ENCODE results near the gene AP3D1. TPM values are rescaled to one million over a fixed set of nuclear protein-coding genes. Genes with fewer than 3 reads are reported as not detected.

The AP3D1 gene
- total and polyA plus RNA-seq, 9 of the 15 experiments (the other 6 are each of a cell fraction or from before 2014, with no cell fraction given) = 1.2 to 86.1 (median 35.9) TPM

GRCh38 chr19:2199215-2199614 lies 47.8 kb upstream of the AP3D1 start:
- in situ Hi-C loops (cut with MboI) (no loop called here), intact Hi-C loops (cut with micrococcal nuclease) (no loop called here)
- peak; percentile 84 for ATAC-seq
- Histone ChIP-seq H3K27ac (ENCODE audit: extremely low read depth, low read depth, low read length) (no peak overlapping the region), H3K4me1 (replicated peaks in 1 of 2; ENCODE audit: control insufficient read depth in 2 of 2, insufficient read depth in 2 of 2, low read length in 2 of 2) (peaks cover 0 to 56% of the 10 kb centered on the region in 2 experiments; a peak in 3 of 5 replicates), H3K36me3 (ENCODE audit: control insufficient read depth, insufficient read depth, low read length) (peaks cover 88% of the 10 kb centered on the region; the same call in 2 of the 3 replicates), H3K9ac (ENCODE audit: insufficient read depth in 1 of 2, low read depth in 2 of 2, low read length in 2 of 2) (peak overlapping the region in 1 of 2 experiments; percentile 65; a peak in 1 of 4 replicates), H3K9me3 (replicated peaks; ENCODE audit: control insufficient read depth, insufficient read depth, low read depth, low read length) (no peaks in the 10 kb centered on the region), H3K4me3 (no peak overlapping the region), H2AFZ (ENCODE audit: low read depth, low read length) (no peak overlapping the region), H3K27me3 (ENCODE audit: control insufficient read depth in 2 of 2, insufficient read depth in 2 of 2, low read length in 2 of 2) (no peaks in the 10 kb centered on the region), H3K9me1 (ENCODE audit: control insufficient read depth, insufficient read depth, low read length) (peaks cover 3% of the 10 kb centered on the region), H4K20me1 (replicated peaks; ENCODE audit: control insufficient read depth, insufficient read depth, low read length) (peaks cover 14% of the 10 kb centered on the region), H3K79me2 (ENCODE audit: control insufficient read depth, insufficient read depth, low read length) (peaks cover 23% of the 10 kb centered on the region), H3K4me2 (ENCODE audit: insufficient read depth, low read length) (no peak overlapping the region)
- no peak for FAIRE-seq
- 83% methylated on average over 12 of the region's 18 CpGs for WGBS (ENCODE audit: insufficient coverage, low coverage, missing lambda C conversion rate)
- no TSS peak for BruUV-seq (replicated peaks)
- CTCF ChIA-PET (ENCODE audit: low intra/inter-chr PET ratio) = no interaction called here
- peak in 3 of 4 experiments; percentile 19 to 54 (median 42) for DNase-seq (ENCODE audit: extremely low read depth in 1 of 4, low spot score in 3 of 4)
- POLR2A ChIA-PET = interaction anchor here (0.6 to 1.2 kb wide), 2 partner anchors 115 to 396 kb away, joined by 3 read pairs; no protein-coding TSS in a partner anchor
- TF ChIP-seq CTCFL (IDR thresholded peaks at IDR 0.05; ENCODE audit: borderline replicate concordance, insufficient read depth, low read depth, low read length, poor library complexity, severe bottlenecking) (peak; percentile 13), RAD21 (CRISPR knock-in tag; conservative IDR thresholded peaks at IDR 0.05 in 1 of 2, IDR thresholded peaks at IDR 0.05 in 1 of 2) (peak in 1 of 2 experiments; percentile 32; a peak in 2 of 4 replicates), CTCF (IDR thresholded peaks at IDR 0.05 in 2 of 3, conservative IDR thresholded peaks at IDR 0.05 in 1 of 3; ENCODE audit: insufficient read depth in 2 of 3, low read depth in 1 of 3, low read length in 3 of 3) (peak; percentile 46 to 47 (median 47)), ZNF766 (CRISPR knock-in tag; conservative IDR thresholded peaks at IDR 0.05) (no peak), ZBTB33 (CRISPR knock-in tag; IDR thresholded peaks at IDR 0.05) (peak; percentile 86)
